NB4 (cell line): ENCODE measurements around the gene FAR1.

Source experiments
- CTCF ChIP-seq: IDR thresholded peaks from one replicate; pipeline ENCODE4 v1.5.1; 2012; ENCODE audit warnings: low read depth, low read length
- POLR2A ChIP-seq: IDR thresholded peaks from 2 replicates; pipeline ENCODE4 v1.6.1; 2011; ENCODE audit warnings: mild to moderate bottlenecking; ENCODE audit not compliant: insufficient read length; ENCODE audit errors: extremely low read depth

- TF ChIP-seq POLR2A (no peak), CTCF (no peak)
Measured at GRCh38 chr11:13681446-13681845, 13.0 kb downstream of the FAR1 start.
